NCI-H146 treated with DMSO at 0.1 percent for 48 hours (cell line): ENCODE data around the gene CTBP2.
A peak's percentile ranks its signal among the peaks of the same experiment; 100 is the strongest.
"Not testable (repeated sequence)": the region's sequence is repeated elsewhere in the genome, so short reads cannot be mapped to it uniquely, and the experiment has no call there.

ENCODE experiments used
- DNase-seq: peaks from one replicate; lab custom pipeline; 2025; ENCODE audit not compliant: unreplicated experiment; lab: John Stamatoyannopoulos, UW

The CTBP2 gene

DNA sequence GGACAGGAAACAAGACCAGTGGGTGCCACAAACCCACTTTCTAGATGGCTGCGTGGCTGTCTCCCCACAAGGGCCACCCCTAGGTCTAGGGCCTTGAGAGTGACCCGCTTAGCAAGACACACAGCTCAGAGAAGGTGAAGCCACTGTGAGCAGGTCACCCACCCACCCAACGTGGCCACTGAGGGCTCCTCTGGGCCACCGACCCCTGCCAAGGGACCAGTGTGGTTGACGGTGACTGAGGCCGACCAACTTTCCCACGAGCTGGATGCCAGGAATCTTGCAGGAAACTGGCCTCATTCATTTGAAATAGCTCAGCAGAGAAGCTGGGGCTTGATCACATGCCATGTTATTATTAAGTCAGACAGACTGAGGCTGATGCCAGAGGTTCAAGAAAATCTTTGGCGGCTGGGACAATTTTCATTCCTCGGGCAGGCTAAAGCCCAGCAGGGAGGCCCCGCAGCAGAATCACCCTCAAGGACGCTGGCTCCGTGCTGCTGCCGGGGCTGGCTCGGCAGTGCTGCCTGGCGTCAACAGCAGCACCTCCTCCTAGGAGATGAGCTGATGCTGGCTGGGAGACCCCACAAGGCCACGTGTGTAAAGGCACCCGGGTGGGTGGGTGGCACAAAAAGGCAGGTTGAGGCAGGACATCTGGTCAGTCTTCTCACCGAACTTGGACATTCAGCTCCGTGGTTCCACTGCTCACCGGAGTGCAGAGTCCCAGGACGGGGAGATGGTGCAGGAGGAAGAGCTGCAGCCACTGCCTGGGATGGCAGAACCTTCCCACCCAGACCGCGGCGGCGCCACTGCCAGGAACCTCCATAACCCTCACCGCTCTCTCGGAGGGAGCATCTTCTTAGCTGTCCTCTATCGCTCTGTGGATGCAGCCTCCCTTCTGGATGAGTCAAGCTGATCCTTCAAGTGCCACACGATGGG is 160.7 kb downstream of the CTBP2 start:
- no peak for DNase-seq

DNA sequence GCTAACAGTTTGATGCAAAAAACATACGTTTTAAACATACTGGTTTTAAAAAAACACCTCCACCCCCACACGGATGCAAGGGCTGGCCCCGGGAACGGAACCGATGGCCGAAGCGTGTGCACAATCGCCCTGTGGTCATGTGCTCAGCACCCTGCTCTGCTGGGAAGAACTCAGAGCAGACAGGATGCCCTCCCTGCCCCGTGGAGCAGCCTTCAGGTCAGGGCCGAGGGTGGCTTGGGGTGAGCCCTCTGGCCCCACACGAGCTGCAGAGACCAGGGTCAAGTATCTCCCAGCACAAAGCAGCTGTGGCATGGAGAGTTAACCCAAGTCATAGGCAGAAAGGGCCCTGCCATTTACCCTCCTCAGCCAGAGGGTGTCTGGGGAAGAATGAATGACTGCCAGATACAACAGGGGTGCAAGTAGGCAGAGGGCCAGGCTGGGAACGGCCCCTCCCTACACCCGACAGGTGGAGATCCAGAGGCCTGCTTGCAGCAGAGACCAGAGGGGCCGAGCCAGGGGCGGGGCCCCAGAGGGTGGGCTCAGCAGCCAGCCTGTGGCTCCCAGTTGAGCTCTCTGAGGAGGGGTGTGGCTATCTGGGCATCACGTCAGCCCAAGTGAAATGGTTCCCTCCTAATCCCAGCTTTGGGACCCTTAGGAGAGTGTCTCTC is 161.6 kb downstream of the CTBP2 start:
- DNase-seq: no peak

DNA sequence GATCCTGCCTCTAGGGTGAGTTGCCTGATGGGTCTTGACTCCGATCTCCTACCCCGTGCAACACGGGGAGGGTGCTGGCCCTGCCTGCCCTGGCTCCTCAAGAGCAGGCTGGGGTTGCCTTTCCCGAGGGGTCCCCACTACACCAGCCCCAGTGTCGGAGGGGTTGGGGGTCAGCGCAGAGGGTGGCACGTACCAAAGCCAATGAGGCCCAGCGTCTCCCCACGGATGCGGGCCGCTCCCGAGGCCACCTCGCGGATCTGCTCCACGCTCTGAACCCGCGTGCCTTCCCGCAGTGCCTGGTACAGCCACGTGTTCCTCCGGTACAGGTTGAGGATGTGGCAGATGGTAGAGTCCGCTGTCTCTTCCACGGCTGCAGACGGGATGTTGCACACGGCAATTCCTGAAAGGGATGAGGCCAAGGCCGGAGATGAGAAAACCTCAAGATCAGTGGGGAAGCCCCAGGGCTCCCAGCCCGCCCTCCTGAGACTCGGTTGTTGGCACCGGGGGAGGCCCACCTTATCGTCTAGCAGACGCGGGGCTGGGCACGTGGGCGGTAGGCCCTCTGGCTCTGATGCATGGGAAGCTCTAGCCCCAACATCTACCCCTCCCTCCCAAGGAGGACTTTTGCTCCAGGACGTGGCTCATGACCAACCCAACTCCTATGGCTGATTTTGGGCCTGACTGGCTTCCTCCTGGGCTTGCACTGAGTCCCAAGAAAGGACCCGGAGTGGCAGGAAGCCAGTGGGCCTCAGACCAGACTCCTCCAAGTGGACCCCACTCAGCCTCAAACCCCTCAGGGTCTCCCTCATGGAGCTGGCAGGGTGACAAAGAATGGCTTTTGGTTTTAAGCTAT is 162.4 kb downstream of the CTBP2 start:
- no peak for DNase-seq

DNA sequence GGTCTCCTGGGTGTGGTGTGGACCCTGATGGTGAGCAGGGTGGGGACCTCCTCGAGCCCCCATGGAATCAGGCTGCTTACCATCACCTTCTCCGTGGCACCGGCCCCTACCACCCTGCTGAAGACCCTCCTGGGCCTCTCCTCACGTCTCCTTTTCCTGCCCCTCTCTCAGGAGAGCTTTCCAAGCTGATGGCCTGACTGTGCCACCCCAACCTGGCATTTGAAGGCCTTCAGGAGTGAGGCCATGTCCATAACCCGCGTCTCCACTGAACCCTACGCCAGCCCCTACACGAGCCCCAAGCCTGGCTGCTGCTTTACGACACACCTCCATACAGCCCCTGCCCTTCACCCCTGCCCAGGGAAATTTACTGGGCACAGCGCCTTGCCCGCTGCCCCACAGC is 163.1 kb downstream of the CTBP2 start:
- DNase-seq: no peak

DNA sequence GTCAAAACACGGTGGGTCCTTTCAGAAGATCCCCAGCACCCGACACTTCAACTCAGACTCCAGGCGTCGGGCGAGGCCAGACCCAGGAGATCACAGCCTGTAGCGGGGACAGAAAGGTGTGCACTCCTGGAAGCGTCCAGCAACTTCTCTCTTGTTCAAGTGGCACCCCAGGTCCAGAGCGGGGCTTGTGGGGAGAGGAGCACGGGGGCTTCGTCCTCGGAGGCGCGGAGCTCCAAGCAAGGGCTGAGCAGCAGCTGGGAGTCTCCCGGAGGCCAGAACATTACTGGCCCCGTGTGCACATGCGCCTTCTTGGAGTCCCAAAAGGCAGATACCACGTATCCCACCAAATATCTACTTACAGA is 163.5 kb downstream of the CTBP2 start:
- no peak for DNase-seq

DNA sequence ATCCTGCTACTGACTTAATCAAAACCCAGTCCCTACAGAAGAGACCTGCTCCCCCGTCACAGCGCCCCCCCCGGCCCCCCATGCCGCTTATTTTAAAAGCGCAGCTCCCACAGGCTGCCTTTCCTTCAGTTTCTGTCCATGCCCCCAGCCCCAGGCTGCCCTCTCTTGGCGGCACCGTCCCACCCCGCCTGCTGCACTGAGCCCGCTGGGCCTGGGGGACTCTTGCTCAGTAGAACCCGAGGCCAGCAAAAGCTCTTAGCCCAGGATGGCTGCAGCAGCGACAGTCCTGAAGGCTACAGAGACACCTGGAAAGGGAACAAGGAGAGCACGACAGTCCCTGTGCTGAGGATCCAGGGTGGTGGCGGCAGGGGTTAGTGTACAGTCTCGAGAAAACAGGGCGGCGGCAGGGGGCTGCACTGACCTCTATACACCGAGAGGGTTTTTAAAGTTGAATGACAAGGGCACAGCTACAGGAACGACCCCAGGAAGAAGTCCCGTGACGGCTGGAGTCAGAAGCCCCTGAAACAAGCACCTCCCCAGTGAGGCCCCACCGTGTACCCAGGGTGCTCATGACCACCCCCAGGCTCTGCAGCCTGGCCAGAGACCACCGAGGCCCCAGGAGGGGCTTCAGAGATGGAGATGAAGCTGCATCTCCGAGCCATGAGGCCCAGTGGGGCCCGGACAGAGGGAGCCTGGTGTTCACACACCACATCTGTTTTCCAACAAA is 164.1 kb downstream of the CTBP2 start:
- DNase-seq: no peak

DNA sequence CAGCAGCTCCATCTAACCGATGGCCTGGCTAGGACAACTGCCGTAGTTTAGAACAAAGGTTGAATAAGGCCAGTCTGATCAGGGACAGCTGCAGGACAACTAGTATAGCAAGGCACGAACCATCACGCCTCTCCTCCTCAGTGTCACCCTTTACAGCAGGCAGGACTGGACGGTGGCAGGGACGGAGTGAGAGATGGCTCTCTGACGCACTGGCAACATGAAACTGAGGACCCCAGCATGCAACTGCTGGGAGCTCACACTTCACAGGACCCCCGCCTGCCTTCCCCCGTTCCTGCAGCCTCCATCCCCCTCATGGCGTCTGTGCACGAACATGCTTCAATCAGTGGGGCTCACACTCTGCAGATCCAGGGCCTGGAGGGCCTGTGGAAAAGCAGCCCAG is 164.8 kb downstream of the CTBP2 start:
- no peak for DNase-seq

DNA sequence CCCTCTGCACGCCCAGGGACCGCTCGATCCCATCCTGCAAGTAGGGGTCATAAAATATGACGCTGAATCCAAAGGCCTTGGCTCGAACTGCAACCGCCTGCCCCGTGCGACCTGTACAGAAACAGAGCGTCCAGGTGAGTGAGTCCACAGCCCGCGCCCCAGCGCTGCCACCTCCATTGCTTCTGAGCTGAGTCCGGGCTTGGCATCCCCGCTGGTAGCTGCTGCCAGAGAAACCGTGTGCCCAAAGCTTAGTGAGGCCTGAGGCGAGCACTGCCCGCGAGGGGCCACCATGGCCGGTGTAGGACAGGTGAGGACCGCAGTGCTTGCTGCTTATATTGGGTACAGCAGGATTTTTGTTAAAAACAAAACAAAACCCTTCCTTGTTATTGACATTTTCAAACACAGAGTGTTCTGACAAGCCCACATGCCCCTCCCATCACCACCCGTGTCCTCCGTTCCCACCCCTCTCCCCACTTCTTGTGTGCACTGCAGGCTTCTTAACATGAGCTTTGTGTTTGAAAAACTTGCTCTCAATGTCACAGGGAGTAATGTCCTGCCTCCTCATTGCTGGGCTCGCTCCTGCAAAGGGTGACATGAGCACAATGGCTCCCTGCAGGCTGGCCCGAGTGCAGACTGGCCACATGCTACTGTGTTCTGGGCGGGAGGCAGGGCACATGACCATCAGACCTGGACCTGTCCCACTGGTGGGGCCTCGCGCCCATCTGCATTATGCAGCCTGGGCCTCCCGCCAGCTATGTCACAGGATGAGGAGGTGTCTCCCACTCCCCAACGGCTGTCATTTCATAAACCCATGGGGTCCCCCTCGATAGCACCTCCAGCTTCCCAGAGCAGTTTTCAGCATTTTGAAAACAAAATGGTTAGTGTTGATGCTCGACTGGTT is 165.5 kb downstream of the CTBP2 start:
- no peak for DNase-seq

DNA sequence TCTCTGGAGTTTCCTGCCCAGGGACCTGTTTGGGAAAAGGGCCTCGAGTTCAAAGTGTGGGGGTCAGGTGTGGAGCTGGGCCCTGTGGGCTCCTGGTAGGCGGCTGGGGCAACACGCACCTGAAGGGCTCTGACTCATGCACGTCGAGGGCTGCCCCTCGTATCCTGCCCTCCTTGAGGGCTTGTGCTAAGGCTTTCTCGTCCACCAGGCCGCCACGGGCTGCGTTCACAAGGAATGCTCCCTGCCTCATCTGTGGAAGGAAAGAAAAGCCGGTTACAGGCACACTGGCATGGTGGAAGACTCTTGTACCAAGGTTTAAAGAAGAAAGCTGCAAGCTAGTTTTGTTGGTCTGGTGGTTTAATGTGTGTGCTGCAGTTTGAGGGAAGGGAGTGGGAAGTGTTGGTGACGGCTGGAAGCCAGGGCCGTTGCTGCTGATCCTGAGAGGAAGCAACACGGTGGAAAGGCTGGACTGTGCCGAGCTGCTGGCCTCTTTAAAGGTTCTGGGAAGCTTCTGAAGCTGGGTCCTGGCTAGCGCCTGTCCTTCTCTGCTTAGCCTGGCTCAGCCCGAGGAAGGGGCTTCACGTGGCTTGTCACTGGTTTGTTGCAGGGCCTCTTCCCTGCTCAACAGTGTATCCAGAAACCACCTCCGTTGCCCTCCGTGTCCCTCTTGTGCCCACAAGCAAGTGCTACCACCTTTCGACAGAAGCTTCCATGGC is 166.5 kb downstream of the CTBP2 start:
- DNase-seq: no peak

DNA sequence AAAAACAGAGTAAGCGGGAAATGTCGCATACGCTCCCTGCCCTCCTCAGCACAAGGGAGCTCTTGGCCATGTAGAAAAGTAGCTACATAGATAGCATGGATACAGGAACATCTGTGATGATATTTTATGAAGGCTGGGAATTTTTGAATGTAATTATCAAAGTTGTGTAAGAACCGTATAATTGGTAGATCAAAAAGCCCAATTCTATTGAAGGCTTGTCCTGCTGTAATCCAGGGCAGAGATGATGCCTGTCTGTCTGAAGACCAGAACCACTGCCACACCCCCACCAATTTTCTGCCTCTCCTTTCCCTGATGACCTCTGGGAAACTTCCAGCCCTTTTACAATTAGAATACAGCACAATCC is 167.0 kb downstream of the CTBP2 start:
- no peak for DNase-seq

DNA sequence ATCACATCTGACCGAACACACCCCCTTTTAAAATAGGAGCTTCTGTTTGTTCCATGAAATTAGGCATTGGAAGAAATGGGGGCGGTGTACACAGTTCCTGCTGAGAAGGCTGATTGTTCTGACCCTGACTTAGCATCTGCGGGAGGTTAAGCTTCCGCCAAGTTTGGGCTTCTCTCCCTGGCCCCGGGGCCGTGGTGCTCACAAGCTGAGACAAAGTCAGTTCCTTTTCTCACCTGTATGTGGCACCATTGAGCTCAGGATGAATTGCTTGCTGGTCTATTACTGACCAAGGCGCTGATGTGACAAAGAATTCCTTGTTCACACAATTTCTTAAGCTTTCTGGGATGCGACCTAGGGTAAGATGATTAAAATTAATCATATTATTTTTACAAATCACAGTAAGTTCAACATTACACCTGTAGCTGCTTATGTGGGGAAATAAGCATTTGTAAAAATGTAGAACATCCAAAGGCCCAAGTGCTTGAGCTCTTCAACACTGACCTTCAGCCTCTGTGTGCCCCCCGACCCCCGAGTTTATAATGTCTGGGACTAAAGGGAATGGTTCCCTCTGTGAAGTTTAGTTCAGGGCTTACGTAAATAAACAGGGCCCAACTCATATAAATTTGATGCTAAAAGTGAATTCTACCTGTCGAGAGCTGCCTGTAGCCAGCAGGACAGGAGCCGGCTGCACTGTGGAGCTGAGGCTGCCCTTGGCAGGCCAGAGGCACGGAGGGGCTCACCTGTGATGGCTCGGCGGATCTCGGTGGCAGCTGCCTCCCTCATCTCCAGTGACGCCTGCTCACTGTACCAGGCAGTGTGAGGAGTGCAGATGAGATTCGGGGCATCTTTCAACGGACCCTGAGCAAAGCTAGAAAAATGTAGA is 167.7 kb downstream of the CTBP2 start:
- DNase-seq: peak; percentile 87

DNA sequence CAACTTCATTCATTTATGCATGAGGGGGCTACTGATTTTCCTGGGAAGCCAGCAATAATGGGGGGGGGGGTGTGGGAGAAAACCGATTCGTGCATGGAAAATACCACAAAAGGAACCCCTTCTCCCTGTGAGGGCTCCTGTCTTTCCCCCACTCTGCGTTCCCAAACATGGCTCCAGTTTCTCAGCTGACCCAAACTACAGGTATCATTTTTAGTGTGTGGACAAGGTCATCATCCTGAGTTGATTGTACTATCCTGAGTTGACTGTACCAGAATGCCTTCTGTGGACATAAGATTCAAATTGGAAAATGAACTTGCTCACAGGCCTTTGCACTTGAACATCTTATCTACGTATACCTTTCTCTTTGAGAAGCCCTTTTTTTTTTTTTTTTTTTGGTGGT is 168.5 kb downstream of the CTBP2 start:
- no peak for DNase-seq

DNA sequence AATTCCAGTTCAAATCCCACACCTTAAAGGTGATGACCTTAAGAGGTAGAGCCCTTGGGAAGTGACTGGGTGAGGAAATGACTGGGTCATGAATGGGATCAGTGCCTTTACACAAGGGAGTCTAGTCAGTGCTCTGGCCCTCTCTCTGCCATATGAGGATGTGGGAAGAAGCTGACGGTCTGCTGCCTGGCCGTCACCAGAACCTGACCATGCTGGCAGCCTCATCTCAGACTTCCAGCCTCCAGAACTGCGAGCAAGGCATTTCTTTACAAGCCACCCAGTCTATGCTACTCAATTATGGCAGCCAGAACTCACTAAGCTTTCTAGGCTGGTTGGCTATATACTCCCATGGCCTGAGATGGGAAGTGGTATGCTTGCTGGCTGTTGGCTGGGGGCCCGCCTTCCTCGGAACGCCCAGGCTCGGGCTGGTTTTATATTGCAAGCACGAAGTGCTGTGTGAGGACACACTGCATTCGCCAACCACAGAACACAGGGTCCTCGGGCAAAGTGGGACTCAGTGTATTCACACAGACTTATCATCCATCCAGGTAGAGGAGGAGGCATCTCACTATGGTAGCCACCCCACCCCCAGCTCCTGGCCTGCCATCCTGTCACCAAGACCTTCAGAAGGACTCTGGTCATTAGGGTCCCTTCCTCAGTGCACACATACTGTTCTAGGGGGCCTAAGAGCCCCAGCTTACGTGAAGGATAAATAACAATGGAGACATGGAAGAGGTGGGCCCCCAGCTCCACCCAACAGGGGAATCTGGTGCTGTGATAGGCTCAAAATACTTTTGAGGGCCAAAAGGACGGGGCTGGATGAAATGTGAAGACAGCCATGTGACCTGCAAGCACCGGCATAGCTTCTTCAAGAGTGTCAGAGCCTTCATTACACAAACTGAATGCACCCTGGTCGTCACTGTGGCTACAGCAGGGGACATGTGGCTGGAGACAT is 169.4 kb downstream of the CTBP2 start:
- no peak for DNase-seq

DNA sequence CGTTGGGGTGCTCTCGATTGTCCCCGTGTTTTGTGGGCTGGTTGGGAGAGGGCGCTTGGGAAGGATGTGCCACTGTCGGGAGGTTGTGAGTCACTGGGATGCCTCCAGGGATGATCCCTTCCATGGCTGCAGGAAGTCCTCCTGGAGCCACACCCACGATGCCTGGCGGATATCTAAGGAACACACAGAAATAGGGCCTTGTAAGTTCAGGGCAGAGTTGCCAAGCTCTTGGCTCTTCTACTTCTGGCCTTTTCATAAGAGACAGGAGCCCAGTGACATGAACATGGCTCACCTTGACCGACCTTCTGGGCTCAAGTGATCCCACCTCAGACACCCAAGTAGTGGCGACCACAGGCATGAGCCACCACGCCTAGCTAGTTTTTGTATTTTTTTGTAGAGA is 170.8 kb downstream of the CTBP2 start:
- no peak for DNase-seq

DNA sequence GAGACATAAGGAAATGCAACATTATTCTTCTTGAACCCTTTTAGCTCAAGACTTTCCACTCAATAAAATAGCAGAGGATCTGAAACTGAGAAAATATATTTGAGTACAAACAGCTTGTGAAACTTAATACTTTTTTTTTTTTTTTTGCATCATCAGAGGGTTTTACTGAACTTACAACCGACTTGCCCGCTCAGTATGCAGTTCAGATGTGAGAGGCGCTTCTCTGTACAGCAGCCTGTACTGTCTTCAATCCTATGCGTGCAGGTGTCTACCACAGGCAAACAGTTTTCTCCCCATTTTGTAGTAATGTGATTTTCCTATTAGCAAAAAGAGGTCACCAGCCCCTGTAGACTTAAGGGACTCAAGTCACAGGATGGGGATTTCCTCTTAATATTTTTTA is 171.6 kb downstream of the CTBP2 start:
- not testable (repeated sequence) for DNase-seq

DNA sequence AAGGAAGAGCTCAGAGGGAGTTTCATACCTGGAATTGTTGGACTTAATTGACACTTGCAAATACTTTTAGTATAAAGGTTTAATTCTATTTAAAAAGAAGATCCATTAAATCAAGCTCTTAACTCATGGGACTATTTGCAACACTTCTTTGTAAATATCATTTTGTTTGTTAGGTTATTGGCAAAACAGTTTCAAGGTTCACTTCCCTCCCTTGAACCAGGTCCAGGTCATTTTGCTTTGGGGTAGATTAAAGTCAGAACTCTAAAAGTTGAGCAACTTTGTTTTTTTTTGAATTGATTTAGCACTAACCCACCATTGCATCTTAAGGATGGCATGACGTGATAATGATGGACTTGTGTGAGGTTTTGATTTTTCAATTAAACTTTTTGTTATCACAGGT is 172.6 kb downstream of the CTBP2 start:
- DNase-seq: no peak

DNA sequence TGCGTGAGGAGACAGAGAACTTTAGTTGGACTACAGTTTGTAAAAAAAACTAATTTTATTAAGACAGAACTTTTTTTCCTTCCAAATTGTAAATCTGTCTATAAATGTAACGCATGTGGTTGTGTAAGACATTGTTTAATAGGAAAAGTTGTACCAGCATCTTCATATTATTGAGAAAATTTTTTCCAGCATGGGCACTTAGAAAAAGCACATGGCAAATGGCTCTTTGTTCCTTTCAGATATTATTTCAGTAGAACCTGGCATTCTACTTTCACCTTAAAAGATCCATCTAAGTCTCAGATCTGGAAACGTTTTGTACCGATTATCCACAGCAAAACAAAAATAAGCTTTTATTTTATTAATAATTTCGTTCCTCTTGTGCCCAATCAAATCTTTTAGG is 175.2 kb downstream of the CTBP2 start:
- DNase-seq: no peak
